ENCODE results near the gene TOMM20.
A peak's percentile ranks its signal among the peaks of the same experiment; 100 is the strongest.
"Not testable (repeated sequence)": the region's sequence is repeated elsewhere in the genome, so short reads cannot be mapped to it uniquely, and the experiment has no call there.

Gene TOMM20

DNA sequence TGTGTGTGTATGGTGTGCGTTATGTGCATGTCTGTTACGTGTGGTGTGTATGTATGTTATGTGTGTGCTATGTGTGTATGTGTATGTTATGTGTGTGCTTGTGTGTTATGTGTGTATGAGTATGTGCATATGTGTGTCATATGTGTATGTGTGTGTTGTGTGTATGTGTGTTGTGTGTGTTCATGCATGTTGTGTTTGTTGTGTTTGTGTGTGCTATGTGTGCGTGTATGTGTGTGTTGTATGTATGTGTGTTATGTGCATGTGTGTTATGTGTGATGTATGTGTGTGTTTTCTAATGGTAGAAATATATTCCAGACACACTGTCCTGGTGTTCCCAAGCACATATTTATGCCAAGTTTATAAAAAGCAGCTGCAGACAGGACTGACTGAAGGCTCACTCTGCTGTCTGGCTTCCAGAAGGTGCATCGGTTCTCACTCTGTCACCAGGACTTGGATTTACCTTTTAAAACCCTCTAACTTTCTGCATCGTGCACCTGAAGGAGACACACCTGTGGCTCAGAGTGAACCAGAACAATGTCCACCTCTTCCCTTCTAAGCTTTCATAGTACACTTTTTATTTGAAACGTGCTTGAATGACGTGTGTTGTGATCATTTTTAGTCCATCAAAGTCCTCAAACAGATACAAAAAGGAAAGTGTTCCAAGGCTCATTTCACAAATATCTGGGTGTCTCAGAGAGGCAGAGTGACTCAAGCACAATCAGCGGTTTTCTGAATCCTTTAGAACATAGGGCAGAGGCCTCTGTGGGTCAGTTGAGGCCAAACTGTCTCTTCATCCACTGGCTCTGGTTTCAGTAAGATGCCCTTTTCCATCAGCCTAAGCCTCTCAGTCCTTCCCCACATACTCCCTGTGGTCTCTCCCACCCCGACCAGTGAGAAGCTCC lies 49.9 kb downstream of the TOMM20 start:
- no peak for DNase-seq (ENCODE audit: low spot score)

DNA sequence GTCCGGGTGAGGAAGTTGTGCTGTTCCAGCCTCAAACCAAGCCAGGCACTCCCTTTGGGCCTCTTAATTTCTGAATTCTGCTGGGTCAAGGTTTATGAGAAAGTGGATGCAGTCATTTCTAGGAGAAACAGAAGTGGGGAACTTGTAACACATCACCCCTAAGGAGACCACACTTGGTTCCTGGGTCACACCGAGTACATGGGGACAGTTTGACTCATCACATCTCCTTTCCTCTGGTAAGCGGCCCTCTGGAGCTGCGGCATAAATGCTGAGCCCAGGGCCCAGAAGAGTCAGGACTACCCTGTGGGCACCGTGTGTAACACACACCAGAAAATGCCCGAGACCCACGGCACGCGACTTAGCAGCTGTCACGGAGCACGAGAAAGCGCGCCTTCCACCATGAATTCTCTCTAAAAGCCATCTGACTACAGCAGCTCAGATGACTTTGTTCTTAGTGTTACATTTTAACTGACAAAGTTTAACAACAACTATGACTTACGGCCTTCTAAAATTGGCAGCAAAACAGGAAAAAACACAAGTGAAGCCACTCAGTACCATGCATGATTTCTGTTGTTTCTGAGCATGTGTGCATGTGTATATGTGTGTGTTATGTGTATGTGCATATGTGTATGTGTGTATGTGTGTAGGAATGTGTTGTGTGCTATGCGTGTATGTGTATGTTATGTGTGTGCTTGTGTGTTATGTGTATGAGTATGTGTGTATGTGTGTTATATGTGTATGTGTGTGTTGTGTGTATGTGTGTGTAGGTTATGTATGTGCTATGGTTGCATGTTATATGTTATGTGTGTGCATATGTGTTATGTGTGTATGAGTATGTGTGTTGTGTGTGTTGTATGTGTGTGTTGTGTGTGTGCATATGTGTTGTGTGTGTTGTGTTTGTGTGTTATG lies 50.8 kb downstream of the TOMM20 start:
- DNase-seq (ENCODE audit: low spot score), result no peak

GRCh38 chr1:235077163-235077540 lies 51.5 kb downstream of the TOMM20 start:
- DNase-seq (ENCODE audit: low spot score), result no peak

DNA sequence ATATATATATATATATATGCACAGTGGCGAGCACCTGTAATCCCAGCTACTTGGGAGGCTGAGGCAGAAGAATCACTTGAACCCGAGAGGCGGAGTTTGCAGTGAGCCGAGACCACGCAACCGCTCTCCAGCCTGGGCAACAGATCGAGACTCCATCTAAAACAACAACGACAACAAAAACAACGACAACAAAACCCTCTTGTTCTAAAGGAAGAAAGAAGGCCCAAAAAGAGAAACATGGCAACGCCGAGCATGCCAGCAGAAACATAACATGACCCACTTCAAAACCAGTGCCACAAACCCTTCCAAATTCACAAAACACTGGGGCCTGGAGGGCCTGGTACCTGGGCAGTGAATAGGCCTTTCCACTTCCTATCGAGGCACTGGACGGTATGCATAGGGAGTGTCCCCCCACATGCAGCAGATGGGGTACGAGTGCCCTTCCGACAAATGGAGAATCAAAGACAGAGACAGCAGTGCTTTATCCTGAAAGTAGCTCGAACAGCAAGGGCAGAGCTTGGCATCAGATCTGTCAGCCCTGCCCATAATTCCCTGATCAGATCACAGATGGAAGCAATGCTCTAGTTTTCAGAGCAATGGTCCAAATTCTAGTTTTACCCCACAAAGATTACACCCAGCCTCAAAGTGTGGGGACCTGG lies 52.0 kb downstream of the TOMM20 start:
- no peak for DNase-seq (ENCODE audit: low spot score)

- DNase-seq (ENCODE audit: low spot score), result no peak
These were observed 52.8 kb downstream of the TOMM20 start for GRCh38 chr1:235075777-235076308.

DNA sequence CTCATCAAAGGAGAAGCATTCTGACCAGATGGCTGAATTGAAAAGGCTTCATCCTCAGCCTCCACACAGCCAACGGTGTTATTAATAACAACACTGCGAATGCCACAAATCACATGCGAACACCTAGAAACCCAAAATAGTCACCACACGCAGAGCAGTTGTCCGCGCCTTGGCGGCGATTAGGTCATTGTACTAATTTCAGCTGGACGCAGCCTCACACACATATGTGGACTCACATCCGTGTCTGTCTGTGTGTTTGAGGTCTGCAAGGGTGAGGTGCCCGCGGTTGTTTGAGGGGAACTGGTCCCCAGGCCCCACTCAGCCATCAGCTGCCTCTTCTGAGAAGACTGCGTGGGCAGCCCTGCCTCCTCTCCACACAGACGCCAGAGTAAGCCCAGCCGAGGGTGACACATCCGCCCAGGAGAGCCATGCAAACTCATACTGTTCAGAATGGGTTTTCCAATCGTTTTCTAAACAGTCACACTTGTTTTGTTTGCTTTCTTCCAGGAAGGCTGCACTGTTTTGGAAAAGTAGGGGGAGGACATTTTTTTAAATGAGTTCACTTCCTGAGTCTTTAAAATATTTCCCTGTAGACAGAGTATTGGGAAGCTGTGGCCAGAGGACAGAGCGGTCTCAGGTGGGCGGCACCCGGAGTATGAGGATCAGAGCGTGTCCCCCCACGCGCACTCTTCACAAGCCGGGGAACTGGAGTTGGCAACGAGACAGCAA lies 53.4 kb downstream of the TOMM20 start:
- DNase-seq (ENCODE audit: low spot score), result no peak

GRCh38 chr1:235074523-235075047 lies 54.1 kb downstream of the TOMM20 start:
- DNase-seq (ENCODE audit: low spot score), result no peak

- DNase-seq (ENCODE audit: low spot score), result no peak
These were observed 54.6 kb downstream of the TOMM20 start for GRCh38 chr1:235073968-235074522.

GRCh38 chr1:235073331-235073967 lies 55.2 kb downstream of the TOMM20 start:
- no peak for DNase-seq (ENCODE audit: low spot score)

GRCh38 chr1:235072577-235072976 lies 56.1 kb downstream of the TOMM20 start:
- not testable (repeated sequence) for DNase-seq (ENCODE audit: low spot score)

- DNase-seq (ENCODE audit: low spot score), result no peak
These were observed 56.5 kb downstream of the TOMM20 start for GRCh38 chr1:235072096-235072495.

DNA sequence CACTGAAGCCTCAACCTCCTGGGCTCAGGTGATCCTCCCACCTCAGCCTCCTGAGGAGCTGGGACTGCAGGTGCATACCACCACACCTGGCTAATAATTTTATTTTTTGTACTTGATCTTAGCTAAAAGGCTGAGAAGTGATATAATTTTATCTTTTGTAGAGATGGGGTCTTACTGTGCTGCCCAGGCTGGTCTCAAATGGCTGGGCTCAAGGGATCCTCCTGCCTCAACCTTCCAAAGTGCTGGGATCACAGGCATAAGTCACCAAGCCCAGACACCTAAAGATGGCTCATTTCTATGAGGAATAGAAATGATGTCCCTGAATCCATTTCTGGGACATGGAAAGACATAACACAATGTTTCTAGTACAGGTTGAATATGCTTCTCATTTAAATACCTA lies 57.8 kb downstream of the TOMM20 start:
- DNase-seq (ENCODE audit: low spot score), result no peak

- DNase-seq (ENCODE audit: low spot score), result no peak
These were observed 58.8 kb downstream of the TOMM20 start for GRCh38 chr1:235069577-235070563.

GRCh38 chr1:235069176-235069575 lies 59.5 kb downstream of the TOMM20 start:
- DNase-seq (ENCODE audit: low spot score), result no peak

- no peak for DNase-seq (ENCODE audit: low spot score)
These were observed 60.2 kb downstream of the TOMM20 start for GRCh38 chr1:235068158-235069121.

- DNase-seq (ENCODE audit: low spot score), result peak; percentile 20
These were observed 61.1 kb downstream of the TOMM20 start for GRCh38 chr1:235067396-235068157.

Measured in hematopoietic multipotent progenitor cell treated with erythropoietin and hydrocortisone succinate and interleukin-3 and kit ligand, for 15 days (in vitro differentiated cells).